Endothelial cell (in vitro differentiated cells): ENCODE measurements around the gene EPSTI1. TPM values are rescaled to one million over a fixed set of nuclear protein-coding genes. Genes with fewer than 3 reads are reported as not detected.

Experiments
- DNase-seq: peaks from one replicate; pipeline ENCODE4 v3.0.0; 2021; ENCODE audit warnings: low spot score
- H3K27ac Mint-ChIP-seq: one replicate; pipeline ENCODE4 v1.8.0; 2021; ENCODE audit warnings: mixed read lengths, inconsistent platforms; ENCODE audit not compliant: unreplicated experiment
- H3K27me3 Mint-ChIP-seq: one replicate; pipeline ENCODE4 v1.8.0; 2021; ENCODE audit warnings: mild to moderate bottlenecking, moderate library complexity, mixed read lengths, inconsistent platforms; ENCODE audit not compliant: unreplicated experiment
- H3K36me3 Mint-ChIP-seq: one replicate; pipeline ENCODE4 v1.8.0; 2021; ENCODE audit warnings: mild to moderate bottlenecking, low read depth, mixed read lengths, inconsistent platforms; ENCODE audit not compliant: unreplicated experiment
- H3K4me1 Mint-ChIP-seq: one replicate; pipeline ENCODE4 v1.8.0; 2021; ENCODE audit warnings: mild to moderate bottlenecking, mixed read lengths, inconsistent platforms; ENCODE audit not compliant: unreplicated experiment
- H3K4me3 Mint-ChIP-seq: one replicate; pipeline ENCODE4 v1.8.0; 2021; ENCODE audit warnings: mild to moderate bottlenecking, mixed read lengths, inconsistent platforms; ENCODE audit not compliant: unreplicated experiment
- H3K9me3 Mint-ChIP-seq: one replicate; pipeline ENCODE4 v1.8.0; 2021; ENCODE audit warnings: mixed read lengths, inconsistent platforms; ENCODE audit not compliant: unreplicated experiment
- total RNA-seq: library from RNA; stranded (reverse); fragmentation: NEBNext Ultra II Directional; extraction: Animal tissue kit (Norgen Biotek cat#: 25700); gene quantifications from one replicate; pipeline ENCODE4 v1.2.1, GENCODE V29; 2021; ENCODE audit not compliant: unreplicated experiment
- TF ChIP-seq, protein P1 (sequence below): fragments of 200-600 bp; sonication (generic); IDR thresholded peaks from one replicate; pipeline ENCODE4 v1.5.0; 2021; ENCODE audit warnings: antibody characterized with exemption; ENCODE audit not compliant: unreplicated experiment

The EPSTI1 gene
- total RNA-seq, 1 donor from 2014 or later: 0.77 TPM

DNA sequence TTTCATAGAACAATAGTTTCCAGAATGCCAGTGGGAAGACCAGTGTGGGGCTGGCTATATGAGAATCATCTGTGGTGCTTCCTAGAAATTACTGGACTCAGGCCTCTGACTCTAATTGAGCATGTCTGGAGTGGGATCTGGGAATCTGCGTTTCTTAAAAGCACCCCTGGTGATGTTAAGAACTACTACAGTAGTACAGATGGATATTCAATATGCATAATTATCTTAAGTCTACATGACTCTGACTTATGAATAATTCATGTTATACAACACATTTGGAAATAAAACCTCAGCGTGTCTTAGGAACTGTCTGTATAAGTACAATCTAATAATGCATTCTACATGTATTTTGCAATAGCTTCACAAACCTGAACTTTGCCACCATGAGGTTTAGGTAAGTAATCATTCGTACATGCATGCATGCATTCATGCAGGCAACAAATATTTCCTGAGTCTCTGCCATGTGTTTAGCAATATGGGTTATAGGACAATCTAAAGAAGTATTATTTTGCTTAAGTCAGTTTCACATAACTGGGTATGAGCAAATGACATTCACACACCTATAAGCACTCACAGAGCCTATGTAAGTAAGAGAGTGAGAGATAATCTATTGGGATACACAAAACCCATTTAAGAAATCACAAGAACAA is 62.0 kb downstream of the EPSTI1 start:
- DNase-seq: no peak
- H3K9me3 Mint-ChIP-seq: no peaks in the 10 kb centered on the region
- TF ChIP-seq, protein P1, sequence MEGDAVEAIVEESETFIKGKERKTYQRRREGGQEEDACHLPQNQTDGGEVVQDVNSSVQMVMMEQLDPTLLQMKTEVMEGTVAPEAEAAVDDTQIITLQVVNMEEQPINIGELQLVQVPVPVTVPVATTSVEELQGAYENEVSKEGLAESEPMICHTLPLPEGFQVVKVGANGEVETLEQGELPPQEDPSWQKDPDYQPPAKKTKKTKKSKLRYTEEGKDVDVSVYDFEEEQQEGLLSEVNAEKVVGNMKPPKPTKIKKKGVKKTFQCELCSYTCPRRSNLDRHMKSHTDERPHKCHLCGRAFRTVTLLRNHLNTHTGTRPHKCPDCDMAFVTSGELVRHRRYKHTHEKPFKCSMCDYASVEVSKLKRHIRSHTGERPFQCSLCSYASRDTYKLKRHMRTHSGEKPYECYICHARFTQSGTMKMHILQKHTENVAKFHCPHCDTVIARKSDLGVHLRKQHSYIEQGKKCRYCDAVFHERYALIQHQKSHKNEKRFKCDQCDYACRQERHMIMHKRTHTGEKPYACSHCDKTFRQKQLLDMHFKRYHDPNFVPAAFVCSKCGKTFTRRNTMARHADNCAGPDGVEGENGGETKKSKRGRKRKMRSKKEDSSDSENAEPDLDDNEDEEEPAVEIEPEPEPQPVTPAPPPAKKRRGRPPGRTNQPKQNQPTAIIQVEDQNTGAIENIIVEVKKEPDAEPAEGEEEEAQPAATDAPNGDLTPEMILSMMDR: no peak
- peaks cover 10% of the 10 kb centered on the region for H3K4me1 Mint-ChIP-seq
- H3K27me3 Mint-ChIP-seq: no peaks in the 10 kb centered on the region
- no peak overlapping the region for H3K27ac Mint-ChIP-seq
- H3K4me3 Mint-ChIP-seq: no peak overlapping the region
- H3K36me3 Mint-ChIP-seq: no peaks in the 10 kb centered on the region

DNA sequence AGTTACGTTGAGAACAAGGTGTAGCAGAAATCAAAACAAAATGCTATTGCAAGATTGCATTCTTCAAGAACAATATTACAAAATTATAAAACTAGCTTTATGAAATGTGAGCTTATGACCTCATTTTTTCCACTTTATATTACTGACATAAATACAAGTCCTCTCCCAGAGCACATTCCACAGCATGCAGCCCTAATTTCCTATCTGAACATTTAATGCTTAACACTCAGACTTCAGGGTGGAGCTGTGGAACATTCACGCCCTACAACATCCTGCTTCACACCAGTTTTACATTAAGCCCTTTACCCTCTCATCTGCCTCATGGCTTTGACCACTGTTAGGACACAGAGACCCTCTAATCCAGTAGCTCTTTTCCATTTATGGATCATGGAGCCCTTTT is 65.5 kb downstream of the EPSTI1 start:
- DNase-seq: no peak
- no peak overlapping the region for H3K27ac Mint-ChIP-seq
- no peaks in the 10 kb centered on the region for H3K36me3 Mint-ChIP-seq
- TF ChIP-seq, protein P1: no peak
- H3K4me1 Mint-ChIP-seq: peaks cover 3% of the 10 kb centered on the region
- no peaks in the 10 kb centered on the region for H3K9me3 Mint-ChIP-seq
- H3K4me3 Mint-ChIP-seq: no peak overlapping the region
- no peaks in the 10 kb centered on the region for H3K27me3 Mint-ChIP-seq

DNA sequence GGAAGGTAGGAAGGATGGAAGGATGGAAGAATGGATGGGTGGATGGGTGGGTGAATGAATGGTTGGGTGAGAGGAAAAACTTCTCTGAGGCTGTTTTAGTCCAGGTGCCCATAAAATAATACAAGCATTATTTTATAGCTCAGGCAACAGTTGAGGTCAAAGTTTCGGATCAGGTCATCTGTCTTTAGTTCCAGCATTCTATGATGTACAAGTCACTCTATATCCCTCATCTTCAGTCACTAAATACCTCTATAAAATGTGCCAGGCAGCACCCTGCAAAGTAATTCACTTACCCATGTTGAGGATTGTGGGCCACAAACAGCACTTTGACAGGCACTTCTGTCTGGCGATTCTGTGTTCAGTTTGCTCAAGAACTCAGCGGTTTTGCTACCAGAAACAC is 66.0 kb downstream of the EPSTI1 start:
- Mint-ChIP-seq H3K27ac (no peak overlapping the region), H3K36me3 (no peaks in the 10 kb centered on the region), H3K4me3 (no peak overlapping the region), H3K9me3 (no peaks in the 10 kb centered on the region), H3K4me1 (peaks cover 3% of the 10 kb centered on the region), H3K27me3 (no peaks in the 10 kb centered on the region)
- TF ChIP-seq, protein P1: no peak
- no peak for DNase-seq

DNA sequence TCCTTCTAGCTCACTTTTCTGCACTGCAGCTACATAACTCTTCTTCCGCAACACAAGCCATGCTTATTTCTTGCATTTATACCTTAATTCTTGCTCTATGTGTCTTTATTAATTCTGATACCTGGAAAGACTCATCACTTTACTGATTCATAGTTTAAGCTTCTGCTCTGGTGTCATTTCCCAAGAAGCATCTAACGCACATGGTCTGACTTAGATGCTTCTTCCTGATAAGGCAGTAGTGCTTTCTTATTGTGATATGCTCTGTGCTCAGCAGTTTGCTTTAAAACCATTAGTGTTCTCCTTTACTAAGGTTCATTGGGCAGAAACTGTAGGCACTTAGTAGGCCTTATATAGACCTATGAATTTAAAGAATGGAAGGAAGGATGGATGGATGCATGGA is 66.4 kb downstream of the EPSTI1 start:
- Mint-ChIP-seq H3K9me3 (no peaks in the 10 kb centered on the region), H3K4me3 (no peak overlapping the region), H3K4me1 (peaks cover 3% of the 10 kb centered on the region), H3K36me3 (no peaks in the 10 kb centered on the region), H3K27ac (no peak overlapping the region), H3K27me3 (no peaks in the 10 kb centered on the region)
- TF ChIP-seq, protein P1: no peak
- no peak for DNase-seq

DNA sequence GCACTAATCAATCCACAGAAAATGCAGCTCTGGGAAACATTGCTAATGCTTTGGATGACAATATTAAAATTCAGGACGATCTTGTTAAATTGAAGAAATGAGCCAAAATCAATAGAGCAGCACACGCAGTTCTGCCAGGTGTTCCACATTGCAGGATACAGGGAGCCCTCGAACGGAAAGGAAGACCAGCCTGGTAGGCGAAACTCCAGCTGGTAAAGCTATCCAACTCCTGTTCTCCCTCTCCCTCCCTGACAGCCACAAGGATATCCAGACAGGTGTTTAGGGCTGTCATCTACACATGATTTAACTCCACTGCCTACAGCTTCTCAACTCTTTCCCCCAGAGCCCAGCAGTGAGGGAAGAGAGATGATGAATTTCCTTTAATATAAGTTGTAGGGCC is 67.7 kb downstream of the EPSTI1 start:
- peaks cover 3% of the 10 kb centered on the region for H3K4me1 Mint-ChIP-seq
- H3K9me3 Mint-ChIP-seq: no peaks in the 10 kb centered on the region
- DNase-seq: no peak
- H3K4me3 Mint-ChIP-seq: no peak overlapping the region
- TF ChIP-seq, protein P1: no peak
- no peaks in the 10 kb centered on the region for H3K27me3 Mint-ChIP-seq
- H3K27ac Mint-ChIP-seq: no peak overlapping the region
- no peaks in the 10 kb centered on the region for H3K36me3 Mint-ChIP-seq
